Tibial artery (tissue), 4 donors: ENCODE data around the gene CCL1.

Source experiments
- DNase-seq, 2 donors: peaks; one replicate each; pipeline ENCODE4 v3.0.0-alpha.2; 2019
- H3K27ac ChIP-seq, 2 donors: fragments of 200-600 bp; sonication (generic) in 1 of 2; 1 replicate in 1 of 2; 2 replicates in 1 of 2; pipeline ENCODE4 v1.5.1; 2018 to 2019; ENCODE audit warnings: mild to moderate bottlenecking in 1 of 2
- H3K27me3 ChIP-seq, 2 donors: fragments of 200-600 bp; sonication (generic) in 1 of 2; one replicate each; pipeline versions ENCODE4 v1.5.1 to v1.6.0; 2016 to 2019
- H3K36me3 ChIP-seq, 3 donors: fragments of 200-600 bp; sonication (generic) in 2 of 3; one replicate each; pipeline ENCODE4 v1.5.1; 2016 to 2019; ENCODE audit warnings: mild to moderate bottlenecking in 2 of 3
- H3K4me1 ChIP-seq, 4 donors: fragments of 200-600 bp; sonication (generic) in 2 of 4; 1 replicate in 3 of 4; 2 replicates in 1 of 4; pipeline ENCODE4 v1.5.1; 2016 to 2019
- H3K4me3 ChIP-seq, 2 donors: fragments of 200-600 bp; sonication (generic) in 1 of 2; 1 replicate in 1 of 2; 2 replicates in 1 of 2; pipeline ENCODE4 v1.5.1; 2018 to 2019; ENCODE audit warnings: mild to moderate bottlenecking in 2 of 2
- H3K9me3 ChIP-seq, 3 donors: fragments of 200-600 bp; sonication (generic) in 1 of 3; one replicate each; pipeline ENCODE4 v1.5.1; 2016 to 2019
- intact Hi-C: fragments of 100-400 bp; cut with DNase I; formaldehyde crosslinking; loops from one replicate; pipeline ENCODE4 v1.15.0; 2023; ENCODE audit warnings: low total_unique reads
- TF ChIP-seq, protein P1 (sequence below), 2 experiments: fragments of 200-600 bp in 1 of 2; fragments of 450-650 bp in 1 of 2; IDR thresholded peaks; one replicate each; pipeline ENCODE4 v1.5.1; 2017 to 2019; ENCODE audit warnings: antibody characterized with exemption in 2 of 2, mild to moderate bottlenecking in 1 of 2, moderate library complexity in 1 of 2

The CCL1 gene

DNA sequence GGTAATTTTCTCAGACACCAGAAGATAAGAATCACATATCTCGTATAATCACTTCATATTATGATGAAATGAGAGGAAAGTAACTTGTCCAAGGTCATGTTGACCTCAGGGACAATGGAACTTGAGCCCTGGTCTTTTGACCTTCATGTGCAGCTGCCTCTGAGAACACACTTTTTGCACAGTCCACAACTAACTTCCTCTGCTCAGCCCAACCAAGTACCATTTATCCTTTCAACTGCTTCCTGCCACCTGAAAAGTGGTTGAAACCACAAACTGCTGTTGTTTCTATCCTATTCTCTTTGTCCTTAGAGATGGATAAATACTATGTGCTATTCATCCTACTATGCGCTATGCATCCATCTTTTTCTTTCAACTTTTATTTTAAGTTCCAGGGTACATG, 2.3 kb upstream of the CCL1 start:
- Histone ChIP-seq H3K4me3 (no peak overlapping the region), H3K36me3 (no peaks in the 10 kb centered on the region), H3K9me3 (no peaks in the 10 kb centered on the region), H3K4me1 (peaks cover 0 to 4% (median 0%) of the 10 kb centered on the region in 4 donors), H3K27ac (no peak overlapping the region), H3K27me3 (peaks cover 0 to 16% of the 10 kb centered on the region in 2 donors)
- no peak for DNase-seq
- TF ChIP-seq, protein P1, sequence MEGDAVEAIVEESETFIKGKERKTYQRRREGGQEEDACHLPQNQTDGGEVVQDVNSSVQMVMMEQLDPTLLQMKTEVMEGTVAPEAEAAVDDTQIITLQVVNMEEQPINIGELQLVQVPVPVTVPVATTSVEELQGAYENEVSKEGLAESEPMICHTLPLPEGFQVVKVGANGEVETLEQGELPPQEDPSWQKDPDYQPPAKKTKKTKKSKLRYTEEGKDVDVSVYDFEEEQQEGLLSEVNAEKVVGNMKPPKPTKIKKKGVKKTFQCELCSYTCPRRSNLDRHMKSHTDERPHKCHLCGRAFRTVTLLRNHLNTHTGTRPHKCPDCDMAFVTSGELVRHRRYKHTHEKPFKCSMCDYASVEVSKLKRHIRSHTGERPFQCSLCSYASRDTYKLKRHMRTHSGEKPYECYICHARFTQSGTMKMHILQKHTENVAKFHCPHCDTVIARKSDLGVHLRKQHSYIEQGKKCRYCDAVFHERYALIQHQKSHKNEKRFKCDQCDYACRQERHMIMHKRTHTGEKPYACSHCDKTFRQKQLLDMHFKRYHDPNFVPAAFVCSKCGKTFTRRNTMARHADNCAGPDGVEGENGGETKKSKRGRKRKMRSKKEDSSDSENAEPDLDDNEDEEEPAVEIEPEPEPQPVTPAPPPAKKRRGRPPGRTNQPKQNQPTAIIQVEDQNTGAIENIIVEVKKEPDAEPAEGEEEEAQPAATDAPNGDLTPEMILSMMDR (IDR thresholded peaks at IDR 0.05): no peak
- intact Hi-C loops: no loop called here

DNA sequence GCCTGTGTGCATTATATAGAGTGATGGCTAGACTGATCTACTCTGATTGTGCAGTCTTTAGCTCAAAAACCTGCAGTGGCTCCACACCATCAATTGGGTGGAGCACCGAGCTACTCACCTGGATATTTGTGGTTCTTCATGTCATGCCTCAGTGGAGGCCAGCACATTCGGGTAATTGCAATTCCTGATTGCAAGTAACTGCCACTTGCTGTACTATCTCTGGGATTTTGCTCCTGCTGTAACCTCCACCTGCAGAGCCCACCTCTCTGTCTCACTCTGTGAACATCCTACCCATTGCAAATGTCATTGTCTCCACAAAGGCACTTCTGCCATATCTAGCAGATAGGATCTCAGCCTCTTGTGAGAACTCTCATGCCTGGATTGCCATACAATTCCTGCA, 1.7 kb upstream of the CCL1 start:
- H3K27ac ChIP-seq: no peak overlapping the region
- TF ChIP-seq, protein P1 (IDR thresholded peaks at IDR 0.05): no peak
- peaks cover 0 to 4% (median 0%) of the 10 kb centered on the region in 4 donors for H3K4me1 ChIP-seq
- H3K27me3 ChIP-seq: peaks cover 0 to 16% of the 10 kb centered on the region in 2 donors
- H3K36me3 ChIP-seq: no peaks in the 10 kb centered on the region
- no peak overlapping the region for H3K4me3 ChIP-seq
- intact Hi-C loops: no loop called here
- DNase-seq: no peak
- H3K9me3 ChIP-seq: no peaks in the 10 kb centered on the region

DNA sequence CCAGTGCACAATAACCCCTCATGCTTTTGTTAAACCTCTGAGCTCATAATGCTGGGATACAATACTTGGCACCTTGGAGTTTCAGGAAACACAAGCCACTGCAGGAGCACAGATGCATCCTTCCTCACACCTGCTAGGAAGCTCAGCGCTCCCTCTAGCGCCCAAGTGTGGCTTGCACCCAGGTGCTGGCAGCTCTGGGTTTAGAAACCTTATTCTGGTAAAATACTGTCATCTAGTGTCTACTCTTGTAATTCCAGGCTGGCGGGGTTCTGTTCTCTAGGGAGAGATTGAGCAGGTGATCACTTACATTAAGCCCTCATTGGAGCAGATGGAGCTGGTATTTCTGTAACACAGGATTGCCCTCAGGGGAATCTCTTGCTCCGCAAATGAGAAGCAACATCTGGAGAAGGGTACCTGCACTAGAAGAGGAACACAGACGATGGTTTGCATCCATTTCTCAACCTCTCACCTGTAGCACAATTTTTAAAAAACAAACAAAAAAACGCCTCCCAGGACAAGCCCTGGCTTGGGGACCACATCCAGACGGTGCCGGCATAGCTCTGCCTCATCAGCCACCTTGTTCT, 1.5 kb downstream of the CCL1 start:
- no peak overlapping the region for H3K4me3 ChIP-seq
- H3K27me3 ChIP-seq: peaks cover 0 to 16% of the 10 kb centered on the region in 2 donors
- H3K4me1 ChIP-seq: peaks cover 0 to 4% (median 0%) of the 10 kb centered on the region in 4 donors
- intact Hi-C loops: loop anchor here (2.0 kb wide), 1 partner anchor 161 kb away; no protein-coding TSS in a partner anchor
- TF ChIP-seq, protein P1 (IDR thresholded peaks at IDR 0.05): peak; percentile 100
- DNase-seq: peak; percentile 90 to 93
- H3K27ac ChIP-seq: no peak overlapping the region
- H3K36me3 ChIP-seq: no peaks in the 10 kb centered on the region
- no peaks in the 10 kb centered on the region for H3K9me3 ChIP-seq

DNA sequence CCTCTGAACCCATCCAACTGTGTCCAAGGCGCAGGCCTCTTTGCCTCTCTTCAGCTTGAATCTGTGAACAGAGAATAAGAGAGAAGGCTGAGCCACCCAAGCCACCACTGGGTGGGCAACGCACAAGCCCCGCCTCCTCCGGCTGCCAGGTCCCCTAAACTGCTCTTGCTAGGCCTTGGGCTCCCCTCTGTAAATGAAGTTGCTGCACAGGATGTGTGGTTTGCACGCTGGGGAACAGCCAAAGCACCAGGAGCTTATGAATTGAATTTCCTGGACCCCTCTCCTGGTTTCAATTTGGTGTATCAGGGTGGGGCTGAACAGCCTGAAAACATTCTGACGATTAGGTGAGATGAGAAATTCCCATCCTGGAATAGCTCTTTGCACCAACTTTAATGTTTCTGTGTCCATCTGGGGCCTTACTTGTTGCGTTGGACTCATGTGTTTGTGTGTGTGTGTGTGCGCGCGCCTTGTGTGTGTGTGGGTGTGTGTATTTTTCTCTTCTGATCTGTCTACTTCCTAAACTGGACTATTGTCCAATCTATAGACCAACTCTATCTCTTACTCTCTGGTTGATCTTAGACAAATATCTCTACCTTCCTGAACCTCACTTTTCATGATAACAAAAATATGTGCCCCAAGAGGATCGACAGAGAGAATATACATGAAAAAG, 2.3 kb downstream of the CCL1 start:
- Histone ChIP-seq H3K9me3 (no peaks in the 10 kb centered on the region), H3K36me3 (no peaks in the 10 kb centered on the region), H3K27ac (no peak overlapping the region), H3K27me3 (peaks cover 0 to 16% of the 10 kb centered on the region in 2 donors), H3K4me1 (peaks cover 0 to 4% (median 0%) of the 10 kb centered on the region in 4 donors), H3K4me3 (no peak overlapping the region)
- DNase-seq: no peak
- intact Hi-C loops: loop anchor here (2.0 kb wide), 1 partner anchor 160 kb away; no protein-coding TSS in a partner anchor
- TF ChIP-seq, protein P1 (IDR thresholded peaks at IDR 0.05): no peak

DNA sequence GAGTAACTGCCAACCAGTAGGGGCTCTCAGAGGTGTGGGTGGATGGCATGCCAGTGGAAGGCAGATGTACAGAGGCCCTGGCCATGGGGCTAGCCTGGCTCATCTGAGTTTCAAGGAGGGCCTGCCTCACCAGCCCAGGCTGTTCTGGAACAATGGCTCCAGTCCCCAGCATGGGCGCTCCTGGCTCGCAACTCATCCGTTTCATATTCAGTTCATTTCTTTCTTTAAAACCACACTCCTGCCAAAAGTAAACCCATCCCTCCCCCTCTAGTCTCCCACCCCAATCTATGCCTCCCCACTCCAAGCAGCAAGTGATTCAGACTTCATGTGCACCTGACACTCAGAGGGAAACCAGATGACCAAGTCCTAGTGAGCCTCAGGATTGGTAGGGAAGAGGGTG, 4.4 kb downstream of the CCL1 start:
- Histone ChIP-seq H3K36me3 (no peaks in the 10 kb centered on the region), H3K4me1 (peaks cover 0 to 19% (median 4%) of the 10 kb centered on the region in 4 donors), H3K9me3 (no peaks in the 10 kb centered on the region), H3K4me3 (no peak overlapping the region), H3K27ac (no peak overlapping the region), H3K27me3 (peaks cover 0 to 13% of the 10 kb centered on the region in 2 donors)
- intact Hi-C loops: loop anchor here (5.0 kb wide), 1 partner anchor 56 kb away; no protein-coding TSS in a partner anchor
- no peak for DNase-seq
- TF ChIP-seq, protein P1 (IDR thresholded peaks at IDR 0.05): no peak
